Adrenal gland (tissue), 5 donors: ENCODE results near the gene NDUFS2.

Experiments used
- POLR2A ChIP-seq, 2 donors: fragments of 450-650 bp; IDR thresholded peaks; one replicate each; pipeline ENCODE4 v1.6.1; 2017; ENCODE audit warnings: antibody characterized with exemption in 2 of 2, mild to moderate bottlenecking in 2 of 2, moderate library complexity in 1 of 2
- TF ChIP-seq, protein P1 (sequence below), 6 experiments: fragments of 450-650 bp in 4 of 6; fragments of 200-600 bp in 2 of 6; sonication (generic) in 1 of 6; IDR thresholded peaks; 1 replicate in 5 of 6; 2 replicates in 1 of 6; pipeline versions ENCODE4 v1.5.1 to v1.8.0; 2016 to 2021; ENCODE audit warnings: antibody characterized with exemption in 6 of 6, mild to moderate bottlenecking in 2 of 6, moderate library complexity in 1 of 6
- donor health status: DM: no; HTN: no; CAD: no.

DNA sequence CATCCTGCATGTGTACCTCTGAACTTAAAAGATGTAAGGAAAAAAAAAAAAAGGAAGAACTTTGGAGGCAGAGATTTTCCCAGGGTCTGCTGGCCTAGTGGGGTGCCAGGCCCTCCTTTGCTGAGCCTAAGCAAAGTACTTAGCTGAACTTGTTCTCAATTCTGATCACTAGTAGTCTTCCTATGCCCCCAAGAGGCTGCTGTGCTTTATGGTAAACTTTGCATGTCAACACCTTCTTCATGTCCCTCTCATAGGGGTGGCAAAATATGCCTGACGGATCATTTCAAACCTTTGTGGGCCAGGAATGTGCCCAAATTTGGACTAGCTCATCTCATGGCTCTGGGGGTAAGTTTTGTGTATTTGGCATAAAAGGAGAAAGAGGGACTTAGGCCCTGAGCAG is 44.3 kb upstream of the NDUFS2 start:
- TF ChIP-seq, protein P1, sequence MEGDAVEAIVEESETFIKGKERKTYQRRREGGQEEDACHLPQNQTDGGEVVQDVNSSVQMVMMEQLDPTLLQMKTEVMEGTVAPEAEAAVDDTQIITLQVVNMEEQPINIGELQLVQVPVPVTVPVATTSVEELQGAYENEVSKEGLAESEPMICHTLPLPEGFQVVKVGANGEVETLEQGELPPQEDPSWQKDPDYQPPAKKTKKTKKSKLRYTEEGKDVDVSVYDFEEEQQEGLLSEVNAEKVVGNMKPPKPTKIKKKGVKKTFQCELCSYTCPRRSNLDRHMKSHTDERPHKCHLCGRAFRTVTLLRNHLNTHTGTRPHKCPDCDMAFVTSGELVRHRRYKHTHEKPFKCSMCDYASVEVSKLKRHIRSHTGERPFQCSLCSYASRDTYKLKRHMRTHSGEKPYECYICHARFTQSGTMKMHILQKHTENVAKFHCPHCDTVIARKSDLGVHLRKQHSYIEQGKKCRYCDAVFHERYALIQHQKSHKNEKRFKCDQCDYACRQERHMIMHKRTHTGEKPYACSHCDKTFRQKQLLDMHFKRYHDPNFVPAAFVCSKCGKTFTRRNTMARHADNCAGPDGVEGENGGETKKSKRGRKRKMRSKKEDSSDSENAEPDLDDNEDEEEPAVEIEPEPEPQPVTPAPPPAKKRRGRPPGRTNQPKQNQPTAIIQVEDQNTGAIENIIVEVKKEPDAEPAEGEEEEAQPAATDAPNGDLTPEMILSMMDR (IDR thresholded peaks at IDR 0.05) = no peak
- TF ChIP-seq POLR2A (IDR thresholded peaks at IDR 0.05) = no peak
